ENCODE data around the gene BAZ2A. TPM values are rescaled to one million over a fixed set of nuclear protein-coding genes. Genes with fewer than 3 reads are reported as not detected.

Gene BAZ2A
- total RNA-seq, 4 donors from 2014 or later, result 40.5 to 65.8 (median 55.4) TPM

GRCh38 chr12:56636675-56637540 is 6.8 kb upstream of the BAZ2A start:
- H3K36me3 ChIP-seq, result peaks cover 5 to 47% of the 10 kb centered on the region in 2 donors
- in situ Hi-C loops (cut with MboI; ENCODE audit: low sequenced_read_pairs in 4 of 4), result loop anchor here in 3 of 4 donors (5.0 to 25.0 kb wide), 4 partner anchors 50 to 875 kb away; partner anchors contain the start of genes NACA (in 2 of the 3), PTGES3 (in 2 of the 3), DDIT3 (in 1 of the 3) and MBD6 (in 1 of the 3)
- H3K4me3 ChIP-seq, result peak overlapping the region; percentile 73 to 88 (median 78)
- no peaks in the 10 kb centered on the region for H3K27me3 ChIP-seq
- H3K27ac ChIP-seq, result peak overlapping the region; percentile 95 to 99 (median 97)
- TF ChIP-seq POLR2A (IDR thresholded peaks at IDR 0.05), result peak in 1 of 2 donors; percentile 58
- TF ChIP-seq, protein P1, sequence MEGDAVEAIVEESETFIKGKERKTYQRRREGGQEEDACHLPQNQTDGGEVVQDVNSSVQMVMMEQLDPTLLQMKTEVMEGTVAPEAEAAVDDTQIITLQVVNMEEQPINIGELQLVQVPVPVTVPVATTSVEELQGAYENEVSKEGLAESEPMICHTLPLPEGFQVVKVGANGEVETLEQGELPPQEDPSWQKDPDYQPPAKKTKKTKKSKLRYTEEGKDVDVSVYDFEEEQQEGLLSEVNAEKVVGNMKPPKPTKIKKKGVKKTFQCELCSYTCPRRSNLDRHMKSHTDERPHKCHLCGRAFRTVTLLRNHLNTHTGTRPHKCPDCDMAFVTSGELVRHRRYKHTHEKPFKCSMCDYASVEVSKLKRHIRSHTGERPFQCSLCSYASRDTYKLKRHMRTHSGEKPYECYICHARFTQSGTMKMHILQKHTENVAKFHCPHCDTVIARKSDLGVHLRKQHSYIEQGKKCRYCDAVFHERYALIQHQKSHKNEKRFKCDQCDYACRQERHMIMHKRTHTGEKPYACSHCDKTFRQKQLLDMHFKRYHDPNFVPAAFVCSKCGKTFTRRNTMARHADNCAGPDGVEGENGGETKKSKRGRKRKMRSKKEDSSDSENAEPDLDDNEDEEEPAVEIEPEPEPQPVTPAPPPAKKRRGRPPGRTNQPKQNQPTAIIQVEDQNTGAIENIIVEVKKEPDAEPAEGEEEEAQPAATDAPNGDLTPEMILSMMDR (IDR thresholded peaks at IDR 0.05 in 4 of 5, conservative IDR thresholded peaks at IDR 0.05 in 1 of 5), result peak; percentile 47 to 75 (median 60)
- no peaks in the 10 kb centered on the region for H3K9me3 ChIP-seq
- H3K4me1 ChIP-seq, result peaks cover 36 to 64% of the 10 kb centered on the region in 2 donors
- intact Hi-C loops (cut with DNase I; ENCODE audit: low total_unique reads), result loop anchor here (1.0 to 10.0 kb wide), 9 partner anchors 51 to 912 kb away; partner anchors contain the start of genes APOF, CD63, COQ10A and DDIT3
- DNase-seq, result peak; percentile 98 to 99
- peak; percentile 74 to 79 for ATAC-seq

DNA sequence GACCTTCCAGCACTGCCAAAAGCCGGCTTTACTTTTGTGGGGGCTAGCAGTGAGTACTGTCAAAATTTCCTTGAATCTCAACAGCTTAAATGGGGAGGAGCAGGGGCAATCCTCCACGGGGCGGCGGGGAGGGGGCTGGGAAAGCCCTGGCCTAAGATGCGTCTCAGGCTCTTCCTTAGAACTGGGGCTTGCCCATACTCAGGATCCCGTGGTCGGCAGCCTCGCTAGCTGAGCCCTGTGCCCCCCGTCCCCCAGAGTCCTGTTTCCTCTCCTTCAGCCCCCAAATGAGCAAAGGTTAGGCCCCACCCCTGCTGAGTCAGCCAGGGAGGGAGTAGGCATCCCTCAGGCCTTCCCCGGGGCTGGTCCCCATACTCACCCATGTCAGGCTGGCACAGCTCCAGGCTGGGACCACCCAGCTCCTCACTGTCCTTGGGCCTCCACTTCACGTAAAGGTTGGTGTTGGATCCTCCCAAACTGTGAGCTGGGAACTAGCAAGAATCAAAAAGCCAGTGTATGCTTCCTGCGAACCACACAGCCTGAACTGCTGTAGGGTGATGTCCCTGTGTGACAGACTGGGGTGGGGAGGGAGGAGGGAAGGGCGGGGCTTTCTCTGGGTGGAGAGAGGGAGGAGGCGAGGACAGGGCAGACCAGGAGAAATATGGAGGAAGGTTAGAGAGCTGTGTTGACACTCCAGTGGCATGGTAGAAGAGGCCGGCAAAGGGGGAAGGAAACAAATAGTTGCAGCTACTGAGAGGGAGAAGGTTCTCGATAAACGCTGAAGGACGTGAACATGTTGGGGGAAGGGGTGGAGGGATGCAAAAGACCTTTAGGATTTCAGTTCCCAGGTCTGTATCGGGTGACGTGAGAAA is 5.9 kb upstream of the BAZ2A start:
- Histone ChIP-seq H3K27ac (peak overlapping the region; percentile 95 to 99 (median 97)), H3K4me1 (peaks cover 44 to 73% of the 10 kb centered on the region in 2 donors), H3K27me3 (no peaks in the 10 kb centered on the region), H3K4me3 (peak overlapping the region; percentile 73 to 88 (median 78)), H3K36me3 (peaks cover 5 to 38% of the 10 kb centered on the region in 2 donors), H3K9me3 (no peaks in the 10 kb centered on the region)
- TF ChIP-seq, protein P1 (IDR thresholded peaks at IDR 0.05 in 4 of 5, conservative IDR thresholded peaks at IDR 0.05 in 1 of 5), result no peak
- peak; percentile 74 to 84 for TF ChIP-seq POLR2A (IDR thresholded peaks at IDR 0.05)
- intact Hi-C loops (cut with DNase I; ENCODE audit: low total_unique reads), result loop anchor here (1.0 to 10.0 kb wide), 7 partner anchors 124 to 911 kb away; partner anchors contain the start of genes APOF, CD63, COQ10A and DDIT3
- DNase-seq, result peak; percentile 93 to 94
- in situ Hi-C loops (cut with MboI; ENCODE audit: low sequenced_read_pairs in 4 of 4), result loop anchor here in 3 of 4 donors (5.0 to 25.0 kb wide), 4 partner anchors 51 to 876 kb away; partner anchors contain the start of genes NACA (in 2 of the 3), PTGES3 (in 2 of the 3), DDIT3 (in 1 of the 3) and MBD6 (in 1 of the 3)
- ATAC-seq, result peak; percentile 80 to 83

DNA sequence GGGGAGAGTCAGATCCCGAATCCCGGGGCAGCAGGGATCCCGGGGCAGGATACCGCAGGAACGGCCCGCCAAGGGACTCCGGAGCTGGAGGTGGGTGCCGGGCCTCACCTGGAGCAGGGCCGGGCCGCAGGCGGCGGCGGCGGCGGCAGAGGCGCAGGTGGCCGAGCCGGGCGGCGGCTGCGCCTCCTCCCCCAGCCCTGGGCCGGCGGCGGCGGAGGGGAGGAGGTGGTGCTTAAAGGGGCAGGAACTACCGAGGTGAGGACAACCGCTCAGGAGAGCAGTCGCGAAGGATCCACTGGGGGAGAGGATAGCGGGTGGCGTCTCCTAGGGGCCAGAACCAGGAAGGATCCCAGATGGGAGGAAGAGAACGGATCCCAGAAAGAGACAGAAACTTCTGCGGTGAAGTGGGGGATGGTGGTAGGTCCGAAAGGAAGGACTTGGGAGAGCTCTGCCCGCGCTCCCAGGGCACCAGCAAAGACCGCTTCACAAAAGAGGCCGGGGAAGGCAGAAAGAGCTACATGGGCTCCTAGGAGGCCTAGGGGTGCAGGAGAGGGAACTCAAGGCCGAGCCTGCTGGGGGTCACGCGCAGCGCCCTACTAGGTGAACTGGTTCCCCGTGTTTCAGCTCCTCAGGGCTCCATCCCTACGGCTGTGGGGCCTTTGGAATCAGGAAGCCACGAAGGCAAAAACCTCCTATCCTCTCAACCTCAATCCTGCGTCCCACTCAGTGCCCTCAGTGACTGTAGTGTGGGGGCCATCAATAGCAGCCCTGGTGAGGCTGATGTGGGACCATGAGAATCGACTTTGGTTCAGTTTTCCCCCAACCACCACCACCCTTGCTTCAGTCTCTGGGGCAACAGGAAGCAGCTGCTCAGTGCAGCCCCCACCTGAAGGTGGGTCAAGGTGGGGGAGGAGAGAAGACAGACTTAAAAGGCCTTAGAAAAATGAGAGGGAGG is 5.0 kb upstream of the BAZ2A start:
- TF ChIP-seq POLR2A (IDR thresholded peaks at IDR 0.05), result peak; percentile 77
- TF ChIP-seq, protein P1 (IDR thresholded peaks at IDR 0.05 in 4 of 5, conservative IDR thresholded peaks at IDR 0.05 in 1 of 5), result peak; percentile 38 to 53 (median 48)
- intact Hi-C loops (cut with DNase I; ENCODE audit: low total_unique reads) (loop anchor here (5.0 to 10.0 kb wide), 7 partner anchors 123 to 910 kb away; partner anchors contain the start of genes APOF, CD63, COQ10A and DDIT3), in situ Hi-C loops (cut with MboI; ENCODE audit: low sequenced_read_pairs in 4 of 4) (loop anchor here in 3 of 4 donors (5.0 to 25.0 kb wide), 4 partner anchors 52 to 877 kb away; partner anchors contain the start of genes NACA (in 2 of the 3), PTGES3 (in 2 of the 3), DDIT3 (in 1 of the 3) and MBD6 (in 1 of the 3))
- peaks cover 53 to 72% of the 10 kb centered on the region in 2 donors for H3K4me1 ChIP-seq
- peak; percentile 77 to 89 for DNase-seq
- peaks cover 5 to 29% of the 10 kb centered on the region in 2 donors for H3K36me3 ChIP-seq
- ATAC-seq, result peak; percentile 50 to 53
- no peaks in the 10 kb centered on the region for H3K27me3 ChIP-seq
- H3K9me3 ChIP-seq, result no peaks in the 10 kb centered on the region
- H3K27ac ChIP-seq, result peak overlapping the region; percentile 95 to 99 (median 97)
- H3K4me3 ChIP-seq, result peak overlapping the region; percentile 73 to 88 (median 78)
